Neuronal stem cell (in vitro differentiated cells): ENCODE data around the gene EMID1.
A peak's percentile ranks its signal among the peaks of the same experiment; 100 is the strongest.

Experiments used
- DNase-seq: peaks from one replicate; pipeline ENCODE4 v3.0.0-alpha.2; 2013; ENCODE audit warnings: low spot score
- H2AFZ ChIP-seq: one replicate; pipeline ENCODE4 v1.6.1; 2013; ENCODE audit warnings: mild to moderate bottlenecking, low read length, inconsistent platforms
- H2AK5ac ChIP-seq: 2 replicates; pipeline ENCODE4 v1.6.1; 2013; ENCODE audit warnings: low read depth, mild to moderate bottlenecking, inconsistent platforms, low read length, moderate library complexity, mixed read lengths
- H2BK120ac ChIP-seq: 2 replicates; pipeline ENCODE4 v1.6.1; 2013; ENCODE audit warnings: low read depth, mild to moderate bottlenecking, inconsistent platforms, low read length, moderate library complexity, mixed read lengths
- H2BK12ac ChIP-seq: one replicate; pipeline ENCODE4 v1.6.1; 2013; ENCODE audit warnings: low read length, inconsistent platforms
- H2BK15ac ChIP-seq: 2 replicates; pipeline ENCODE4 v1.6.1; 2013; ENCODE audit warnings: mild to moderate bottlenecking, low read length, inconsistent platforms, mixed read lengths
- H2BK5ac ChIP-seq: one replicate; pipeline ENCODE4 v1.6.1; 2013; ENCODE audit warnings: inconsistent platforms, mild to moderate bottlenecking, low read length, moderate library complexity
- H3K14ac ChIP-seq: one replicate; pipeline ENCODE4 v1.6.1; 2013; ENCODE audit warnings: low read length, inconsistent platforms
- H3K18ac ChIP-seq: 2 replicates; pipeline ENCODE4 v1.6.1; 2013; ENCODE audit warnings: low read length, inconsistent platforms
- H3K23ac ChIP-seq: 2 replicates; pipeline ENCODE4 v1.6.1; 2013; ENCODE audit warnings: low read depth, mild to moderate bottlenecking, mixed read lengths, low read length, inconsistent platforms; ENCODE audit not compliant: poor library complexity
- H3K27ac ChIP-seq: replicated peaks from 3 replicates; pipeline ENCODE4 v1.5.1; 2013; ENCODE audit warnings: low read length, inconsistent platforms
- H3K27me3 ChIP-seq, 3 experiments: 2 replicates each; pipeline ENCODE4 v1.6.1; 2013; ENCODE audit warnings: low read length in 3 of 3, mild to moderate bottlenecking in 2 of 3, inconsistent platforms in 1 of 3, low read depth in 1 of 3, mixed read lengths in 1 of 3, moderate library complexity in 1 of 3; ENCODE audit not compliant: control insufficient read depth in 3 of 3, insufficient read depth in 3 of 3
- H3K36me3 ChIP-seq, 2 donors: replicated peaks in 1 of 2; 2 replicates each; pipeline ENCODE4 v1.6.1; 2013; ENCODE audit warnings: low read length in 2 of 2; ENCODE audit not compliant: control insufficient read depth in 2 of 2, insufficient read depth in 2 of 2
- H3K4ac ChIP-seq: 2 replicates; pipeline ENCODE4 v1.6.1; 2013; ENCODE audit warnings: inconsistent platforms, mild to moderate bottlenecking, low read length, moderate library complexity
- H3K4me1 ChIP-seq, 2 donors: 1 replicate in 1 of 2; 2 replicates in 1 of 2; pipeline ENCODE4 v1.6.1; 2013; ENCODE audit warnings: low read length in 2 of 2, low read depth in 1 of 2; ENCODE audit not compliant: control insufficient read depth in 2 of 2, insufficient read depth in 1 of 2
- H3K4me2 ChIP-seq: one replicate; pipeline ENCODE4 v1.6.1; 2013; ENCODE audit warnings: mild to moderate bottlenecking, low read length, inconsistent platforms; ENCODE audit not compliant: insufficient read depth, poor library complexity, severe bottlenecking
- H3K4me3 ChIP-seq, 2 donors: 2 replicates each; pipeline ENCODE4 v1.5.1; 2013; ENCODE audit warnings: low read length in 2 of 2, mild to moderate bottlenecking in 2 of 2, inconsistent platforms in 1 of 2, moderate library complexity in 1 of 2
- H3K79me1 ChIP-seq: one replicate; pipeline ENCODE4 v1.6.1; 2013; ENCODE audit warnings: low read depth, mild to moderate bottlenecking, inconsistent platforms, low read length, moderate library complexity
- H3K9ac ChIP-seq: one replicate; pipeline ENCODE4 v1.6.1; 2013; ENCODE audit warnings: mild to moderate bottlenecking, low read depth, low read length, inconsistent platforms; ENCODE audit not compliant: poor library complexity
- H3K9me3 ChIP-seq, 2 donors: replicated peaks in 1 of 2; 2 replicates each; pipeline versions ENCODE3 to v1.6.1; 2013; ENCODE audit warnings: low read length in 2 of 2, mild to moderate bottlenecking in 2 of 2, inconsistent platforms in 1 of 2, low read depth in 1 of 2, mixed read lengths in 1 of 2, moderate library complexity in 1 of 2; ENCODE audit not compliant: control insufficient read depth in 2 of 2, insufficient read depth in 1 of 2
- H4K8ac ChIP-seq: one replicate; pipeline ENCODE4 v1.6.1; 2013; ENCODE audit warnings: low read depth, mild to moderate bottlenecking, inconsistent platforms, low read length, moderate library complexity
- H4K91ac ChIP-seq: one replicate; pipeline ENCODE4 v1.6.1; 2013; ENCODE audit warnings: low read length, low read depth, mild to moderate bottlenecking, inconsistent platforms; ENCODE audit not compliant: poor library complexity
- WGBS, 2 donors: extraction: QIAGEN DNeasy Blood & Tissue Kit; methylation state at CpG; one replicate each; pipeline ENCODE4 v1.1.7; 2013; ENCODE audit warnings: missing lambda C conversion rate in 2 of 2, mixed read lengths in 1 of 2; ENCODE audit not compliant: insufficient read length in 2 of 2, insufficient replicate concordance in 1 of 2; ENCODE audit errors: extremely low coverage in 2 of 2; 5-methylcytosine and 5-hydroxymethylcytosine counted together

The EMID1 gene

DNA sequence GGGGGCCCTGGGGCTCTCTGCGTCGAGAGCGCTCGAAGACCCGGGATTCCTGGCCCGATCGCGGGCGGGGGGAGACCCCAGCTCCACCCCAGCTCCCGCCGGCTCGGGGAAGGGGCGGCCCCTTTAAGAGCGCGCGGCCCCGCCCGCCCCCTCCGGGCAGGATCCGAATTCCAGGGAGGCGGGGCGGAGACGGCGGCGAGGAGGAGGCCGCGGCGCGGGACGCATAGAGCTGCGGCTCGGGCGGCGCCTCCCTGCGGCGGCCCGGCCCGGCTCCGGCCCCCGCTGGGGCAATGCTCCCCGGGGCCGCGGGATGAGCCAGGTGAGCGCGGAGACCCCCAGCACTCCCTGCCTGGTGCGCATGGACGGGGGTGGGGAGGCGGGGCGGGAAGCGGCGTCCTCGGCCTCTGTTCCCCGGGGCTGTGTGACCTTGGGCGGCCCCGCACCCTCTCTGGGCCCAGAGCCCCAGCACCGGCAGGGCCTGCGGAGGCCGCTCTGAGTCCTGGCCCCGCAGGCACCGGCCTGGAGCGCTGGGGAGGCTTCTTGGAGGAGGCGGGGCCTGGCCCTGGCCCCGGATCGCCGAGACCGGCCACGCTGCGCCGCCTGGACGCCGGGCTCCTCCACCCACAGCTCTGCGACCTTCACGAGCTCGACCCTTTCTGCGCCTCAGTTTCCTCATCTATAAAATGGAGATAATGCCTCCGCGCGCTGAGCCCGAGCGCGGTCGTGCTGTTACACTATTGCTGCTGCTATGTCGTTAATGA lies 101.3 kb downstream of the EMID1 start:
- H3K14ac ChIP-seq = no peak overlapping the region
- H3K9me3 ChIP-seq = no peaks in the 10 kb centered on the region

DNA sequence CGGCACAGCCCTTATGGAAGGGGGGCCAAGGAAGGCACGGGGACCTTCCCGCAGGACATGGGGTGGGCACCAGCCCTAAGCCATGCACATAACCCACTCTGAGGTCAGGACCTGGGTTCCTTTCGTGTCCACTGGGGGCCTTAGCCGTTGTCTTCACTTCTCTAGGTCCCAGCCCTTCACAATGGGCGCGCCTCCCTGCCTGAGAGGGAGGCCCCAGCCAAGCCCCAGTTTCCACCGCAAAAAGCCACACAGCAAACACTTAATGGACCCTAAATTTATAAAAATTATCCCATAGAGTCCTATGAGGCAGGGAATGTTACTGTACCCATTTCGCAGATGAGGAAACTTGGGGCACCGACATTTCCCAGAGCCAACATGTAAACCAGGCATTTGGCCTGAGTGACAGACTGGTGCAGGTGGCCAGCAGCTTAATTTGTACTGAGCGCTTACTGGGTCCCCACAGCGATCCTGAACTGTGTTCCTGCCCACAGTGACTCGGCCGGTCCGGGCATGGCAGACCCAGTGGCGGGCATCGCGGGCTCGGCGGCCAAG lies 102.0 kb downstream of the EMID1 start:
- peak overlapping the region; percentile 24 for H2BK120ac ChIP-seq
- peak overlapping the region; percentile 78 for H2AK5ac ChIP-seq
- peak overlapping the region; percentile 90 for H3K4me2 ChIP-seq
- peaks cover 22 to 28% of the 10 kb centered on the region in 2 donors for H3K4me1 ChIP-seq
- WGBS, 2 donors = no CpG with 5 or more reads among the region's 20 CpGs
- no peak overlapping the region for H3K27ac ChIP-seq
- peak overlapping the region; percentile 99 for H2BK15ac ChIP-seq
- peak overlapping the region; percentile 82 for H3K9ac ChIP-seq
- no peak overlapping the region for H4K8ac ChIP-seq
- H3K4ac ChIP-seq = no peak overlapping the region
- H2BK12ac ChIP-seq = peak overlapping the region; percentile 47
- H3K79me1 ChIP-seq = peaks cover 4% of the 10 kb centered on the region
- H3K27me3 ChIP-seq = peaks cover 0 to 5% (median 0%) of the 10 kb centered on the region in 3 experiments
- H3K9me3 ChIP-seq = no peaks in the 10 kb centered on the region
- H3K14ac ChIP-seq = peak overlapping the region; percentile 84
- H2AFZ ChIP-seq = peak overlapping the region; percentile 99
- DNase-seq = no peak
- H2BK5ac ChIP-seq = peak overlapping the region; percentile 87
- H4K91ac ChIP-seq = no peak overlapping the region
- no peaks in the 10 kb centered on the region for H3K36me3 ChIP-seq
- peak overlapping the region; percentile 59 to 81 for H3K4me3 ChIP-seq
- H3K18ac ChIP-seq = peak overlapping the region; percentile 76
- H3K23ac ChIP-seq = peak overlapping the region; percentile 86

More for the DNA sequence above, 101.3 kb downstream of the EMID1 start:
- peaks cover 0 to 4% (median 0%) of the 10 kb centered on the region in 3 experiments for H3K27me3 ChIP-seq
- H2AK5ac ChIP-seq = peak overlapping the region; percentile 1
- H3K79me1 ChIP-seq = peaks cover 4% of the 10 kb centered on the region
- peak overlapping the region; percentile 45 for H3K23ac ChIP-seq
- H3K4me2 ChIP-seq = peak overlapping the region; percentile 90
- H2BK12ac ChIP-seq = no peak overlapping the region
- H2AFZ ChIP-seq = peak overlapping the region; percentile 99
- H3K4me3 ChIP-seq = peak overlapping the region; percentile 59 to 83
- peaks cover 22 to 28% of the 10 kb centered on the region in 2 donors for H3K4me1 ChIP-seq
- H3K36me3 ChIP-seq = no peaks in the 10 kb centered on the region
- peak; percentile 83 for DNase-seq
- no peak overlapping the region for H3K4ac ChIP-seq
- no peak overlapping the region for H4K91ac ChIP-seq
- no CpG with 5 or more reads among the region's 83 CpGs for WGBS, 2 donors
- H2BK15ac ChIP-seq = peak overlapping the region; percentile 97
- H3K27ac ChIP-seq = peak overlapping the region; percentile 88
- H3K9ac ChIP-seq = no peak overlapping the region
- H3K18ac ChIP-seq = peak overlapping the region; percentile 98
- peak overlapping the region; percentile 84 for H2BK120ac ChIP-seq
- peak overlapping the region; percentile 97 for H2BK5ac ChIP-seq
- no peak overlapping the region for H4K8ac ChIP-seq

DNA sequence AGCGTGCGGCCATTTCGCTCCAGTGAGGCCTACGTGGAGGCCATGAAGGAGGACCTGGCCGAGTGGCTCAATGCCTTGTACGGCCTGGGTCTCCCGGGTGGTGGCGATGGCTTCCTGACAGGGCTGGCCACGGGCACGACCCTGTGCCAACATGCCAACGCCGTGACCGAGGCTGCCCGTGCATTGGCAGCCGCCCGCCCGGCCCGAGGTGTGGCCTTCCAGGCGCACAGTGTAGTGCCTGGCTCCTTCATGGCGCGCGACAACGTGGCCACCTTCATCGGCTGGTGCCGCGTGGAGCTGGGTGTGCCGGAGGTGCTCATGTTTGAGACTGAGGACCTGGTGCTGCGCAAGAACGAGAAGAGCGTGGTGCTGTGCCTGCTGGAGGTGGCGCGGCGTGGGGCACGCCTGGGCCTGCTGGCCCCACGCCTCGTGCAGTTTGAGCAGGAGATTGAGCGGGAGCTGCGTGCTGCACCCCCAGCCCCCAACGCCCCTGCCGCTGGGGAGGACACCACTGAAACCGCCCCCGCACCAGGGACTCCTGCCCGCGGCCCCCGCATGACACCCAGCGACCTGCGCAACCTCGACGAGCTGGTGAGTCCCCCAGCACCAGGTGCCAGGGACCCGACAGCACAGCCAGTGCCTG lies 102.6 kb downstream of the EMID1 start:
- H3K4me2 ChIP-seq = no peak overlapping the region
- peak overlapping the region; percentile 93 for H3K4ac ChIP-seq
- H2AFZ ChIP-seq = no peak overlapping the region
- H3K4me1 ChIP-seq = peaks cover 23 to 28% of the 10 kb centered on the region in 2 donors
- peaks cover 0 to under 1% of the 10 kb centered on the region in 2 donors for H3K9me3 ChIP-seq
- no CpG with 5 or more reads among the region's 50 CpGs for WGBS, 2 donors
- peak overlapping the region; percentile 86 for H3K23ac ChIP-seq
- no peak overlapping the region for H4K91ac ChIP-seq
- H4K8ac ChIP-seq = peak overlapping the region; percentile 23
- H3K79me1 ChIP-seq = peaks cover 4% of the 10 kb centered on the region
- peak overlapping the region; percentile 78 for H2AK5ac ChIP-seq
- no peaks in the 10 kb centered on the region for H3K36me3 ChIP-seq
- peaks cover under 1 to 11% (median 5%) of the 10 kb centered on the region in 3 experiments for H3K27me3 ChIP-seq
- no peak for DNase-seq
- H2BK120ac ChIP-seq = peak overlapping the region; percentile 24
- peak overlapping the region; percentile 87 for H2BK5ac ChIP-seq
- peak overlapping the region; percentile 82 for H3K9ac ChIP-seq
- peak overlapping the region; percentile 47 for H2BK12ac ChIP-seq
- no peak overlapping the region for H3K27ac ChIP-seq
- H2BK15ac ChIP-seq = peak overlapping the region; percentile 99
- peak overlapping the region; percentile 84 for H3K14ac ChIP-seq
- no peak overlapping the region for H3K4me3 ChIP-seq
- peak overlapping the region; percentile 76 for H3K18ac ChIP-seq
